GM18870 (cell line): ENCODE data around the gene CXCL5.
"Not testable (repeated sequence)": the region's sequence is repeated elsewhere in the genome, so short reads cannot be mapped to it uniquely, and the experiment has no call there.

Experiments used
- ATAC-seq: cut with Tn5 transposase; IDR thresholded peaks from one replicate; pipeline ENCODE4 v1.9.1; 2021; ENCODE audit warnings: moderate library complexity; ENCODE audit not compliant: unreplicated experiment

Gene CXCL5

GRCh38 chr4:74015126-74015780 is 16.8 kb upstream of the CXCL5 start:
- no peak for ATAC-seq

- no peak for ATAC-seq
Observed at GRCh38 chr4:74014332-74014731, 15.9 kb upstream of the CXCL5 start.

- ATAC-seq: no peak
Observed at GRCh38 chr4:74013264-74013663, 14.8 kb upstream of the CXCL5 start.

- ATAC-seq: no peak
Observed at GRCh38 chr4:74012130-74012529, 13.7 kb upstream of the CXCL5 start.

GRCh38 chr4:74009307-74009706 is 10.8 kb upstream of the CXCL5 start:
- no peak for ATAC-seq

- ATAC-seq: no peak
Observed at GRCh38 chr4:74006009-74006476, 7.6 kb upstream of the CXCL5 start.

GRCh38 chr4:74005528-74005927 is 7.1 kb upstream of the CXCL5 start:
- no peak for ATAC-seq

GRCh38 chr4:74004668-74005067 is 6.2 kb upstream of the CXCL5 start:
- ATAC-seq: no peak

- ATAC-seq: no peak
Observed at GRCh38 chr4:74000301-74000700, 1.8 kb upstream of the CXCL5 start.

GRCh38 chr4:73992050-73992449 is 6.4 kb downstream of the CXCL5 start:
- no peak for ATAC-seq

GRCh38 chr4:73991742-73992000 is 6.8 kb downstream of the CXCL5 start:
- no peak for ATAC-seq

- ATAC-seq: no peak
Observed at GRCh38 chr4:73990988-73991741, 7.3 kb downstream of the CXCL5 start.

GRCh38 chr4:73989928-73990327 is 8.5 kb downstream of the CXCL5 start:
- ATAC-seq: no peak

- ATAC-seq: no peak
Observed at GRCh38 chr4:73989031-73989430, 9.4 kb downstream of the CXCL5 start.

- no peak for ATAC-seq
Observed at GRCh38 chr4:73988061-73988460, 10.4 kb downstream of the CXCL5 start, which contains the start of gene PPBP. PPBP (minus strand) TSS chr4:73988190; CDS start chr4:73988103, 87 bp downstream.

GRCh38 chr4:73985528-73985852 is 13.0 kb downstream of the CXCL5 start:
- ATAC-seq: no peak

GRCh38 chr4:73984736-73985527 is 13.5 kb downstream of the CXCL5 start:
- no peak for ATAC-seq

GRCh38 chr4:73981175-73981574 is 17.3 kb downstream of the CXCL5 start:
- not testable (repeated sequence) for ATAC-seq

- ATAC-seq: no peak
Observed at GRCh38 chr4:73979407-73979957, 19.0 kb downstream of the CXCL5 start.

- ATAC-seq: no peak
Observed at GRCh38 chr4:73978886-73979285, 19.6 kb downstream of the CXCL5 start.

GRCh38 chr4:73976716-73977115 is 21.8 kb downstream of the CXCL5 start:
- ATAC-seq: no peak

GRCh38 chr4:73976217-73976616 is 22.3 kb downstream of the CXCL5 start:
- ATAC-seq: no peak
